Measurements from ENCODE around the gene HTR3A. TPM values are rescaled to one million over a fixed set of nuclear protein-coding genes. Genes with fewer than 3 reads are reported as not detected.

Gene HTR3A
- total and polyA plus RNA-seq, 9 of the 15 experiments (the other 6 are each of a cell fraction or from before 2014, with no cell fraction given) = not detected

- Histone ChIP-seq H3K9ac (ENCODE audit: insufficient read depth in 1 of 2, low read depth in 2 of 2, low read length in 2 of 2) (no peak overlapping the region), H4K20me1 (replicated peaks; ENCODE audit: control insufficient read depth, insufficient read depth, low read length) (no peaks in the 10 kb centered on the region; the same call in 1 of the 2 replicates), H3K4me1 (replicated peaks in 1 of 2; ENCODE audit: control insufficient read depth in 2 of 2, insufficient read depth in 2 of 2, low read length in 2 of 2) (no peaks in the 10 kb centered on the region), H3K9me1 (ENCODE audit: control insufficient read depth, insufficient read depth, low read length) (no peaks in the 10 kb centered on the region), H3K79me2 (ENCODE audit: control insufficient read depth, insufficient read depth, low read length) (no peaks in the 10 kb centered on the region), H3K36me3 (ENCODE audit: control insufficient read depth, insufficient read depth, low read length) (no peaks in the 10 kb centered on the region), H3K4me2 (ENCODE audit: insufficient read depth, low read length) (no peak overlapping the region), H3K4me3 (no peak overlapping the region), H2AFZ (ENCODE audit: low read depth, low read length) (no peak overlapping the region), H3K27me3 (ENCODE audit: control insufficient read depth in 2 of 2, insufficient read depth in 2 of 2, low read length in 2 of 2) (peaks cover 12 to 59% of the 10 kb centered on the region in 2 experiments), H3K9me3 (replicated peaks; ENCODE audit: control insufficient read depth, insufficient read depth, low read depth, low read length) (no peaks in the 10 kb centered on the region), H3K27ac (ENCODE audit: extremely low read depth, low read depth, low read length) (no peak overlapping the region)
- in situ Hi-C loops (cut with MboI) = no loop called here
- POLR2A ChIA-PET = no interaction called here
- FAIRE-seq (no peak), DNase-seq (ENCODE audit: extremely low read depth in 1 of 4, low spot score in 3 of 4) (no peak), ATAC-seq (no peak)
- BruUV-seq (replicated peaks) = no TSS peak
- intact Hi-C loops (cut with micrococcal nuclease) = no loop called here
- no peak for TF ChIP-seq TAF1 (IDR thresholded peaks at IDR 0.05; ENCODE audit: control insufficient read depth, extremely low read depth, insufficient read depth, low read length, severe bottlenecking)
- TF ChIP-seq MTF1 (CRISPR knock-in tag; IDR thresholded peaks at IDR 0.05; ENCODE audit: borderline replicate concordance) = no peak
- no peak for TF ChIP-seq KLF6 (CRISPR knock-in tag; IDR thresholded peaks at IDR 0.05; ENCODE audit: borderline replicate concordance)
- no peak for TF ChIP-seq ZNF347 (CRISPR knock-in tag; IDR thresholded peaks at IDR 0.05; ENCODE audit: low read depth)
- TF ChIP-seq SMARCA4 (IDR thresholded peaks at IDR 0.05) = no peak
- CTCF ChIA-PET (ENCODE audit: low intra/inter-chr PET ratio) = no interaction called here
- 0% methylated on average over 6 of the region's 6 CpGs for WGBS (ENCODE audit: insufficient coverage, low coverage, missing lambda C conversion rate)
These were observed 9.9 kb downstream of the HTR3A start for GRCh38 chr11:113984781-113985180.

- H3K9me1 ChIP-seq (ENCODE audit: control insufficient read depth, insufficient read depth, low read length) = no peaks in the 10 kb centered on the region
- no peaks in the 10 kb centered on the region; the same call in 1 of the 2 replicates for H4K20me1 ChIP-seq (replicated peaks; ENCODE audit: control insufficient read depth, insufficient read depth, low read length)
- POLR2A ChIA-PET = no interaction called here
- 0% methylated on average over 4 of the region's 4 CpGs for WGBS (ENCODE audit: insufficient coverage, low coverage, missing lambda C conversion rate)
- intact Hi-C loops (cut with micrococcal nuclease) = no loop called here
- CTCF ChIA-PET (ENCODE audit: low intra/inter-chr PET ratio) = no interaction called here
- no peak for ATAC-seq
- no peak overlapping the region for H3K4me2 ChIP-seq (ENCODE audit: insufficient read depth, low read length)
- TF ChIP-seq CSDE1 (IDR thresholded peaks at IDR 0.05) = no peak
- BruUV-seq (replicated peaks) = no TSS peak
- no peaks in the 10 kb centered on the region for H3K4me1 ChIP-seq (replicated peaks in 1 of 2; ENCODE audit: control insufficient read depth in 2 of 2, insufficient read depth in 2 of 2, low read length in 2 of 2)
- no peak overlapping the region for H3K27ac ChIP-seq (ENCODE audit: extremely low read depth, low read depth, low read length)
- no peak overlapping the region for H3K9ac ChIP-seq (ENCODE audit: insufficient read depth in 1 of 2, low read depth in 2 of 2, low read length in 2 of 2)
- in situ Hi-C loops (cut with MboI) = no loop called here
- FAIRE-seq = no peak
- H2AFZ ChIP-seq (ENCODE audit: low read depth, low read length) = no peak overlapping the region
- no peak overlapping the region for H3K4me3 ChIP-seq
- H3K79me2 ChIP-seq (ENCODE audit: control insufficient read depth, insufficient read depth, low read length) = no peaks in the 10 kb centered on the region
- no peak for DNase-seq (ENCODE audit: extremely low read depth in 1 of 4, low spot score in 3 of 4)
- H3K36me3 ChIP-seq (ENCODE audit: control insufficient read depth, insufficient read depth, low read length) = no peaks in the 10 kb centered on the region
- no peaks in the 10 kb centered on the region for H3K9me3 ChIP-seq (replicated peaks; ENCODE audit: control insufficient read depth, insufficient read depth, low read depth, low read length)
- peaks cover 7 to 50% of the 10 kb centered on the region in 2 experiments for H3K27me3 ChIP-seq (ENCODE audit: control insufficient read depth in 2 of 2, insufficient read depth in 2 of 2, low read length in 2 of 2)
These were observed 11.0 kb downstream of the HTR3A start for GRCh38 chr11:113985906-113986305.
